Breast epithelium (tissue), 3 donors: ENCODE results near the gene GRPEL2.

ENCODE experiments used
- POLR2A ChIP-seq: fragments of 450-650 bp; IDR thresholded peaks from one replicate; pipeline ENCODE4 v1.6.1; 2016; ENCODE audit warnings: antibody characterized with exemption, mild to moderate bottlenecking, moderate library complexity
- POLR2AphosphoS5 ChIP-seq, 3 donors: sonication (generic); formaldehyde crosslinking; IDR thresholded peaks; one replicate each; pipeline ENCODE4 v1.6.1; 2017; ENCODE audit warnings: antibody characterized with exemption in 3 of 3
- TF ChIP-seq, protein P1 (sequence below), 3 donors: fragments of 450-650 bp; IDR thresholded peaks; one replicate each; pipeline ENCODE4 v1.5.1; 2016 to 2017; ENCODE audit warnings: antibody characterized with exemption in 3 of 3, mild to moderate bottlenecking in 3 of 3, moderate library complexity in 3 of 3

GRCh38 chr5:149352169-149352568, 6.9 kb downstream of the GRPEL2 start:
- TF ChIP-seq, protein P1, sequence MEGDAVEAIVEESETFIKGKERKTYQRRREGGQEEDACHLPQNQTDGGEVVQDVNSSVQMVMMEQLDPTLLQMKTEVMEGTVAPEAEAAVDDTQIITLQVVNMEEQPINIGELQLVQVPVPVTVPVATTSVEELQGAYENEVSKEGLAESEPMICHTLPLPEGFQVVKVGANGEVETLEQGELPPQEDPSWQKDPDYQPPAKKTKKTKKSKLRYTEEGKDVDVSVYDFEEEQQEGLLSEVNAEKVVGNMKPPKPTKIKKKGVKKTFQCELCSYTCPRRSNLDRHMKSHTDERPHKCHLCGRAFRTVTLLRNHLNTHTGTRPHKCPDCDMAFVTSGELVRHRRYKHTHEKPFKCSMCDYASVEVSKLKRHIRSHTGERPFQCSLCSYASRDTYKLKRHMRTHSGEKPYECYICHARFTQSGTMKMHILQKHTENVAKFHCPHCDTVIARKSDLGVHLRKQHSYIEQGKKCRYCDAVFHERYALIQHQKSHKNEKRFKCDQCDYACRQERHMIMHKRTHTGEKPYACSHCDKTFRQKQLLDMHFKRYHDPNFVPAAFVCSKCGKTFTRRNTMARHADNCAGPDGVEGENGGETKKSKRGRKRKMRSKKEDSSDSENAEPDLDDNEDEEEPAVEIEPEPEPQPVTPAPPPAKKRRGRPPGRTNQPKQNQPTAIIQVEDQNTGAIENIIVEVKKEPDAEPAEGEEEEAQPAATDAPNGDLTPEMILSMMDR (IDR thresholded peaks at IDR 0.05), result no peak
- no peak for TF ChIP-seq POLR2A
- TF ChIP-seq POLR2AphosphoS5 (IDR thresholded peaks at IDR 0.05), result no peak
